ENCODE results near the gene CCDC33.

DNA sequence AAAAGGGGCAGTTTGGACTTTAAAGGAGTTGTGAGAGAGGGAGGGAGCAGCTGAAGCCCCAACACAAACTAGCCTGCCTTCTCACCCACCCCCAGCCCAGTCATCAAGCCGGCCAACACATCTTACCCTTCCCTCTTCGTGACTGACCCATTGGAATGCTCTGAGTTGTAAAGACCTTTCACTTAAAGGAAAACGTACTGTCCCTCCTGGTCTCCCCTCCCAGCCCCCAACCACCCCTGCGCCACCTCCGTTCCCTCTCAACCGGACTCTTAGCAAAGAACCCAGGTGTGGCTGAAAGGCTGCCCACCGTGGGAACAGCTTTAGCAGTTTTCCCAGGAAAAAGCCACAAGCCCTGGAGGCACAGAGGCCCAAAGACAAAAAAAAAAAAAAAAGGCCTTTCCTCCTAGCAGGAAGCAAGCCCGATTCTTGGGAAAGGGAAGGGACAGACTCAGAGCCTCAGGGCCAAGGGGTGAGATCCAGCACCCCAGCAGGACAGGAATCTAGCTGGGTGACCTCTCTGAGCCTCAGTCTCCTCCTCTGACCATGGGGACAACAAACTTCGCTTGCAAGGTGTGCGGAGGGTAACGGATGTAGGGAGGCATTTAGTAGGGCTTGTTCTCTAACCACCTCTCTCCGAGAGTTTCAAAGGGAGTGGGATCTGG is 128.9 kb downstream of the CCDC33 start:
- TF ChIP-seq ZNF140 (tag by site-specific recombination; IDR thresholded peaks at IDR 0.05) (no peak), ZNF558 (tag by site-specific recombination; IDR thresholded peaks at IDR 0.05) (no peak), ZBTB7A (tag by site-specific recombination; IDR thresholded peaks at IDR 0.05; ENCODE audit: low read depth) (no peak), ZNF600 (tag by site-specific recombination; IDR thresholded peaks at IDR 0.05) (no peak), ZNF521 (tag by site-specific recombination; IDR thresholded peaks at IDR 0.05) (no peak), KLF16 (tag by site-specific recombination; IDR thresholded peaks at IDR 0.05) (no peak), YY1 (tag by site-specific recombination; IDR thresholded peaks at IDR 0.05) (no peak), ZNF274 (IDR thresholded peaks at IDR 0.05; ENCODE audit: low read length) (no peak), ZNF274 (tag by site-specific recombination; IDR thresholded peaks at IDR 0.05; ENCODE audit: borderline replicate concordance) (no peak), ZNF629 (tag by site-specific recombination; IDR thresholded peaks at IDR 0.05) (no peak)
- TF ChIP-seq, protein P1, sequence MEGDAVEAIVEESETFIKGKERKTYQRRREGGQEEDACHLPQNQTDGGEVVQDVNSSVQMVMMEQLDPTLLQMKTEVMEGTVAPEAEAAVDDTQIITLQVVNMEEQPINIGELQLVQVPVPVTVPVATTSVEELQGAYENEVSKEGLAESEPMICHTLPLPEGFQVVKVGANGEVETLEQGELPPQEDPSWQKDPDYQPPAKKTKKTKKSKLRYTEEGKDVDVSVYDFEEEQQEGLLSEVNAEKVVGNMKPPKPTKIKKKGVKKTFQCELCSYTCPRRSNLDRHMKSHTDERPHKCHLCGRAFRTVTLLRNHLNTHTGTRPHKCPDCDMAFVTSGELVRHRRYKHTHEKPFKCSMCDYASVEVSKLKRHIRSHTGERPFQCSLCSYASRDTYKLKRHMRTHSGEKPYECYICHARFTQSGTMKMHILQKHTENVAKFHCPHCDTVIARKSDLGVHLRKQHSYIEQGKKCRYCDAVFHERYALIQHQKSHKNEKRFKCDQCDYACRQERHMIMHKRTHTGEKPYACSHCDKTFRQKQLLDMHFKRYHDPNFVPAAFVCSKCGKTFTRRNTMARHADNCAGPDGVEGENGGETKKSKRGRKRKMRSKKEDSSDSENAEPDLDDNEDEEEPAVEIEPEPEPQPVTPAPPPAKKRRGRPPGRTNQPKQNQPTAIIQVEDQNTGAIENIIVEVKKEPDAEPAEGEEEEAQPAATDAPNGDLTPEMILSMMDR (tag by site-specific recombination; IDR thresholded peaks at IDR 0.05) = no peak
- TF ChIP-seq, protein P2, sequence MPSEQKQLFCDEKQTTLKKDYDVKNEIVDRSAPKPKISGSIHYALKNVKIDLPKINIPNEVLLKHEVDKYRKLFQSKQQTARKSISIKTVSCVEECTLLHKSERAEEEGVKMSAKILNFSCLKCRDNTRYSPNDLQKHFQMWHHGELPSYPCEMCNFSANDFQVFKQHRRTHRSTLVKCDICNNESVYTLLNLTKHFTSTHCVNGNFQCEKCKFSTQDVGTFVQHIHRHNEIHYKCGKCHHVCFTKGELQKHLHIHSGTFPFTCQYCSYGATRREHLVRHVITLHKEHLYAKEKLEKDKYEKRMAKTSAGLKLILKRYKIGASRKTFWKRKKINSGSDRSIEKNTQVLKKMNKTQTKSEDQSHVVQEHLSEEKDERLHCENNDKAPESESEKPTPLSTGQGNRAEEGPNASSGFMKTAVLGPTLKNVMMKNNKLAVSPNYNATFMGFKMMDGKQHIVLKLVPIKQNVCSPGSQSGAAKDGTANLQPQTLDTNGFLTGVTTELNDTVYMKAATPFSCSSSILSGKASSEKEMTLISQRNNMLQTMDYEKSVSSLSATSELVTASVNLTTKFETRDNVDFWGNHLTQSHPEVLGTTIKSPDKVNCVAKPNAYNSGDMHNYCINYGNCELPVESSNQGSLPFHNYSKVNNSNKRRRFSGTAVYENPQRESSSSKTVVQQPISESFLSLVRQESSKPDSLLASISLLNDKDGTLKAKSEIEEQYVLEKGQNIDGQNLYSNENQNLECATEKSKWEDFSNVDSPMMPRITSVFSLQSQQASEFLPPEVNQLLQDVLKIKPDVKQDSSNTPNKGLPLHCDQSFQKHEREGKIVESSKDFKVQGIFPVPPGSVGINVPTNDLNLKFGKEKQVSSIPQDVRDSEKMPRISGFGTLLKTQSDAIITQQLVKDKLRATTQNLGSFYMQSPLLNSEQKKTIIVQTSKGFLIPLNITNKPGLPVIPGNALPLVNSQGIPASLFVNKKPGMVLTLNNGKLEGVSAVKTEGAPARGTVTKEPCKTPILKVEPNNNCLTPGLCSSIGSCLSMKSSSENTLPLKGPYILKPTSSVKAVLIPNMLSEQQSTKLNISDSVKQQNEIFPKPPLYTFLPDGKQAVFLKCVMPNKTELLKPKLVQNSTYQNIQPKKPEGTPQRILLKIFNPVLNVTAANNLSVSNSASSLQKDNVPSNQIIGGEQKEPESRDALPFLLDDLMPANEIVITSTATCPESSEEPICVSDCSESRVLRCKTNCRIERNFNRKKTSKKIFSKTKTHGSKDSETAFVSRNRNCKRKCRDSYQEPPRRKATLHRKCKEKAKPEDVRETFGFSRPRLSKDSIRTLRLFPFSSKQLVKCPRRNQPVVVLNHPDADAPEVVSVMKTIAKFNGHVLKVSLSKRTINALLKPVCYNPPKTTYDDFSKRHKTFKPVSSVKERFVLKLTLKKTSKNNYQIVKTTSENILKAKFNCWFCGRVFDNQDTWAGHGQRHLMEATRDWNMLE (tag by site-specific recombination; conservative IDR thresholded peaks at IDR 0.05; ENCODE audit: low read depth) = no peak
- TF ChIP-seq, protein P3, sequence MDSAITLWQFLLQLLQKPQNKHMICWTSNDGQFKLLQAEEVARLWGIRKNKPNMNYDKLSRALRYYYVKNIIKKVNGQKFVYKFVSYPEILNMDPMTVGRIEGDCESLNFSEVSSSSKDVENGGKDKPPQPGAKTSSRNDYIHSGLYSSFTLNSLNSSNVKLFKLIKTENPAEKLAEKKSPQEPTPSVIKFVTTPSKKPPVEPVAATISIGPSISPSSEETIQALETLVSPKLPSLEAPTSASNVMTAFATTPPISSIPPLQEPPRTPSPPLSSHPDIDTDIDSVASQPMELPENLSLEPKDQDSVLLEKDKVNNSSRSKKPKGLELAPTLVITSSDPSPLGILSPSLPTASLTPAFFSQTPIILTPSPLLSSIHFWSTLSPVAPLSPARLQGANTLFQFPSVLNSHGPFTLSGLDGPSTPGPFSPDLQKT (IDR thresholded peaks at IDR 0.05; ENCODE audit: borderline replicate concordance, low read depth, low read length) = no peak
